H1 (cell line): ENCODE results near the gene BRPF1. TPM values are rescaled to one million over a fixed set of nuclear protein-coding genes. Genes with fewer than 3 reads are reported as not detected.
A peak's percentile ranks its signal among the peaks of the same experiment; 100 is the strongest.

Experiments
- CTCF ChIA-PET: fragments of 300-600 bp; sonication (Branson Sonifier 250); formaldehyde crosslinking; loops from one replicate; lab custom pipeline; 2021; ENCODE audit not compliant: partially characterized antibody; lab: Charles Lee
- POLR2A ChIA-PET: fragments of 300-600 bp; sonication (Branson Sonifier 250); formaldehyde crosslinking; loops from one replicate; lab custom pipeline; 2021; ENCODE audit warnings: inconsistent platforms; ENCODE audit not compliant: partially characterized antibody; lab: Charles Lee
- DNase-seq, 2 experiments: peaks; one replicate each; pipeline versions ENCODE4 v3.0.0 to v3.0.0-alpha.2; 2010 to 2022; ENCODE audit warnings: low spot score in 2 of 2, low read depth in 1 of 2, mixed read lengths in 1 of 2
- FAIRE-seq: peaks from 2 replicates; lab custom pipeline; 2011; peaks lifted over from hg19 to GRCh38; lab: Jason Lieb, UNC
- H2AFZ ChIP-seq: 2 replicates; pipeline ENCODE4 v1.8.1; 2012; ENCODE audit warnings: low read length, inconsistent platforms
- H2AK5ac ChIP-seq: 2 replicates; pipeline ENCODE4 v1.6.1; 2013; ENCODE audit warnings: low read depth, low read length
- H2BK120ac ChIP-seq: replicated peaks from 2 replicates; pipeline ENCODE3; 2013; ENCODE audit warnings: low read depth, low read length, inconsistent platforms
- H2BK12ac ChIP-seq: 2 replicates; pipeline ENCODE4 v1.6.1; 2013; ENCODE audit warnings: low read depth, low read length
- H2BK15ac ChIP-seq: 2 replicates; pipeline ENCODE4 v1.6.1; 2013; ENCODE audit warnings: low read length
- H2BK20ac ChIP-seq: 2 replicates; pipeline ENCODE4 v1.6.1; 2013; ENCODE audit warnings: low read length
- H2BK5ac ChIP-seq: 2 replicates; pipeline ENCODE4 v1.6.1; 2013; ENCODE audit warnings: low read depth, low read length
- H3K14ac ChIP-seq: 2 replicates; pipeline ENCODE4 v1.6.1; 2013; ENCODE audit warnings: inconsistent platforms; ENCODE audit not compliant: insufficient read length
- H3K18ac ChIP-seq: 2 replicates; pipeline ENCODE4 v1.6.1; 2013; ENCODE audit warnings: low read length; ENCODE audit errors: extremely low read depth
- H3K23ac ChIP-seq: 2 replicates; pipeline ENCODE4 v1.6.1; 2013; ENCODE audit warnings: inconsistent platforms; ENCODE audit not compliant: insufficient read length
- H3K23me2 ChIP-seq: 2 replicates; pipeline ENCODE4 v1.6.1; 2013; ENCODE audit warnings: low read depth, low read length
- H3K27ac ChIP-seq: 2 replicates; pipeline ENCODE4 v1.6.1; 2011; ENCODE audit warnings: low read depth, low read length, inconsistent platforms
- H3K27me3 ChIP-seq, 4 experiments: replicated peaks in 1 of 4; 1 replicate in 1 of 4; 2 replicates in 3 of 4; pipeline versions ENCODE4 v1.6.1 to v1.8.1; 2011 to 2013; ENCODE audit warnings: low read length in 3 of 4, mild to moderate bottlenecking in 3 of 4, inconsistent platforms in 2 of 4, mixed read lengths in 2 of 4, moderate library complexity in 1 of 4; ENCODE audit not compliant: control insufficient read depth in 3 of 4, insufficient read depth in 3 of 4; ENCODE audit errors: extremely low read depth in 1 of 4
- H3K36me3 ChIP-seq, 4 experiments: 2 replicates each; pipeline versions ENCODE4 v1.6.1 to v1.8.1; 2011 to 2013; ENCODE audit warnings: mild to moderate bottlenecking in 4 of 4, low read length in 3 of 4, moderate library complexity in 2 of 4, control low read depth in 1 of 4, inconsistent platforms in 1 of 4; ENCODE audit not compliant: insufficient read depth in 4 of 4, control insufficient read depth in 2 of 4
- H3K4ac ChIP-seq: replicated peaks from 2 replicates; pipeline ENCODE3; 2013; ENCODE audit warnings: low read length, low read depth, mixed read lengths, inconsistent platforms; ENCODE audit not compliant: insufficient read length
- H3K4me1 ChIP-seq, 4 experiments: replicated peaks in 1 of 4; 1 replicate in 1 of 4; 2 replicates in 3 of 4; pipeline versions ENCODE4 v1.6.1 to v1.8.1; 2011 to 2013; ENCODE audit warnings: low read length in 3 of 4, inconsistent platforms in 2 of 4, mixed read lengths in 1 of 4; ENCODE audit not compliant: insufficient read depth in 4 of 4, control insufficient read depth in 3 of 4
- H3K4me2 ChIP-seq, 2 experiments: 2 replicates each; pipeline versions ENCODE4 v1.6.1 to v1.8.1; 2011 to 2013; ENCODE audit warnings: low read depth in 2 of 2, low read length in 2 of 2, control low read depth in 1 of 2, inconsistent platforms in 1 of 2, mild to moderate bottlenecking in 1 of 2; ENCODE audit not compliant: insufficient read depth in 1 of 2
- H3K4me3 ChIP-seq, 4 experiments: fragments of 200-600, 300-600 bp in 1 of 4; sonication (generic), shearing (Covaris generic), sonication (Bioruptor Twin) in 1 of 4; 2 replicates each; pipeline versions ENCODE4 v1.5.1 to v1.8.1; 2011 to 2016; ENCODE audit warnings: low read length in 4 of 4, low read depth in 3 of 4, control low read depth in 2 of 4, inconsistent platforms in 2 of 4, mild to moderate bottlenecking in 2 of 4, mixed read lengths in 1 of 4, moderate library complexity in 1 of 4; ENCODE audit not compliant: insufficient read depth in 2 of 4; ENCODE audit errors: extremely low read depth in 1 of 4
- H3K56ac ChIP-seq: replicated peaks from 2 replicates; pipeline ENCODE3; 2013; ENCODE audit warnings: low read depth, mild to moderate bottlenecking, mixed read lengths, low read length, inconsistent platforms; ENCODE audit not compliant: insufficient read length
- H3K79me1 ChIP-seq: 2 replicates; pipeline ENCODE4 v1.6.1; 2013; ENCODE audit warnings: low read depth, low read length, control low read depth
- H3K79me2 ChIP-seq, 2 experiments: 2 replicates each; pipeline versions ENCODE4 v1.6.1 to v1.8.1; 2012 to 2013; ENCODE audit warnings: low read length in 2 of 2, mild to moderate bottlenecking in 2 of 2, inconsistent platforms in 1 of 2; ENCODE audit not compliant: insufficient read depth in 2 of 2, control insufficient read depth in 1 of 2
- H3K9ac ChIP-seq, 4 experiments: replicated peaks in 1 of 4; 1 replicate in 1 of 4; 2 replicates in 3 of 4; pipeline versions ENCODE4 v1.6.1 to v1.8.1; 2011 to 2013; ENCODE audit warnings: low read depth in 3 of 4, low read length in 3 of 4, control low read depth in 2 of 4, mild to moderate bottlenecking in 2 of 4, moderate library complexity in 2 of 4, inconsistent platforms in 1 of 4; ENCODE audit errors: extremely low read depth in 1 of 4
- H3K9me3 ChIP-seq, 2 experiments: 2 replicates each; pipeline versions ENCODE4 v1.6.1 to v1.8.1; 2012 to 2013; ENCODE audit warnings: mild to moderate bottlenecking in 2 of 2, moderate library complexity in 2 of 2, control low read depth in 1 of 2, inconsistent platforms in 1 of 2, low read depth in 1 of 2, low read length in 1 of 2, mixed read lengths in 1 of 2; ENCODE audit not compliant: insufficient read depth in 2 of 2
- H4K20me1 ChIP-seq, 2 experiments: replicated peaks in 1 of 2; 2 replicates each; pipeline versions ENCODE3 to v1.8.1; 2011 to 2013; ENCODE audit warnings: inconsistent platforms in 2 of 2, low read length in 2 of 2, mild to moderate bottlenecking in 1 of 2; ENCODE audit not compliant: insufficient read depth in 2 of 2, control insufficient read depth in 1 of 2
- H4K5ac ChIP-seq: 2 replicates; pipeline ENCODE4 v1.6.1; 2013; ENCODE audit warnings: low read length, low read depth, mixed read lengths, inconsistent platforms; ENCODE audit not compliant: insufficient read length
- H4K8ac ChIP-seq: 2 replicates; pipeline ENCODE4 v1.8.0; 2013; ENCODE audit warnings: mild to moderate bottlenecking, moderate library complexity, low read length, inconsistent platforms; ENCODE audit not compliant: insufficient read depth; ENCODE audit errors: extremely low read depth
- H4K91ac ChIP-seq: replicated peaks from 2 replicates; pipeline ENCODE3; 2013; ENCODE audit warnings: low read length, mixed read lengths, inconsistent platforms; ENCODE audit not compliant: insufficient read length
- BACH1 ChIP-seq: IDR thresholded peaks from 2 replicates; pipeline ENCODE4 v1.6.1; 2012; ENCODE audit warnings: low read length, improper control_type of control experiment
- CEBPB ChIP-seq: IDR thresholded peaks from 2 replicates; pipeline ENCODE4 v1.6.1; 2012; ENCODE audit warnings: low read depth, low read length
- CREB1 ChIP-seq: IDR thresholded peaks from 2 replicates; pipeline ENCODE4 v1.6.1; 2012; ENCODE audit warnings: inconsistent platforms
- EZH2 ChIP-seq: fragments of 200-600 bp; sonication (generic); IDR thresholded peaks from 2 replicates; pipeline ENCODE4 v1.7.1; 2012; ENCODE audit warnings: low read depth, mild to moderate bottlenecking, moderate library complexity, low read length, inconsistent platforms; ENCODE audit not compliant: severe bottlenecking
- HDAC2 ChIP-seq, 2 experiments: fragments of 300-600 bp in 1 of 2; sonication (generic) in 1 of 2; IDR thresholded peaks; 2 replicates each; pipeline ENCODE4 v1.6.1; 2011 to 2012; ENCODE audit warnings: low read depth in 2 of 2, low read length in 2 of 2, mild to moderate bottlenecking in 2 of 2, moderate library complexity in 2 of 2, borderline replicate concordance in 1 of 2, inconsistent platforms in 1 of 2
- HDAC6 ChIP-seq: IDR thresholded peaks from one replicate; pipeline ENCODE4 v1.7.1; 2012; ENCODE audit warnings: low read depth, mild to moderate bottlenecking, inconsistent platforms, low read length, moderate library complexity
- POU5F1 ChIP-seq: IDR thresholded peaks from 2 replicates; pipeline ENCODE4 v1.6.1; 2011; ENCODE audit warnings: low read depth, mild to moderate bottlenecking, low read length, moderate library complexity
- TEAD4 ChIP-seq: IDR thresholded peaks from 2 replicates; pipeline ENCODE4 v1.6.1; 2012; ENCODE audit warnings: low read depth, low read length, inconsistent platforms, mixed read lengths
- WGBS, 2 experiments: shearing (Covaris generic) in 1 of 2; methylation state at CpG; one replicate each; pipeline versions ENCODE4 v1.1.6 to v1.1.7; 2013 to 2015; ENCODE audit warnings: low lambda C conversion rate in 2 of 2, mixed read lengths in 2 of 2, inconsistent platforms in 1 of 2, low coverage in 1 of 2, missing lambda C conversion rate in 1 of 2; ENCODE audit not compliant: insufficient replicate concordance in 2 of 2, insufficient coverage in 1 of 2, insufficient read length in 1 of 2; ENCODE audit errors: extremely low coverage in 1 of 2, missing lambda C conversion rate in 1 of 2; 5-methylcytosine and 5-hydroxymethylcytosine counted together
- polyA plus RNA-seq, 7 experiments: library from polyadenylated mRNA; depleted of rRNA in 3 of 7; stranded (reverse) in 5 of 7; unstranded in 2 of 7; fragments of >200 nt in 5 of 7; fragments of 200-250 nt in 2 of 7; gene quantifications; 1 replicate in 5 of 7; 2 replicates in 1 of 7; 4 replicates in 1 of 7; pipeline versions ENCODE4 v1.2.1 to v1.2.3, GENCODE V29; 2011 to 2013; ENCODE audit warnings: missing spikeins in 2 of 7, mixed read lengths in 2 of 7
- total RNA-seq: library from RNA; stranded (reverse); fragmentation: NEBNext Ultra II Directional; extraction: Animal tissue kit (Norgen Biotek cat#: 25700); gene quantifications from 2 replicates; pipeline ENCODE4 v1.2.1, GENCODE V29; 2021
- TF ChIP-seq, protein P1 (sequence below), 3 experiments: IDR thresholded peaks; 1 replicate in 2 of 3; 2 replicates in 1 of 3; pipeline versions ENCODE4 v1.5.1 to v1.6.1; 2011; ENCODE audit warnings: low read length in 3 of 3, mild to moderate bottlenecking in 3 of 3, inconsistent platforms in 2 of 3, low read depth in 1 of 3, moderate library complexity in 1 of 3; ENCODE audit not compliant: insufficient read depth in 1 of 3; ENCODE audit errors: control extremely low read depth in 1 of 3
- TF ChIP-seq, protein P2 (sequence below): IDR thresholded peaks from 2 replicates; pipeline ENCODE4 v1.6.1; 2011; ENCODE audit warnings: low read length, improper control_type of control experiment

Gene BRPF1
- total and polyA plus RNA-seq, 2 of the 8 experiments (the other 6 are each of a cell fraction or from before 2014, with no cell fraction given), result 11.3 to 21.7 TPM

DNA sequence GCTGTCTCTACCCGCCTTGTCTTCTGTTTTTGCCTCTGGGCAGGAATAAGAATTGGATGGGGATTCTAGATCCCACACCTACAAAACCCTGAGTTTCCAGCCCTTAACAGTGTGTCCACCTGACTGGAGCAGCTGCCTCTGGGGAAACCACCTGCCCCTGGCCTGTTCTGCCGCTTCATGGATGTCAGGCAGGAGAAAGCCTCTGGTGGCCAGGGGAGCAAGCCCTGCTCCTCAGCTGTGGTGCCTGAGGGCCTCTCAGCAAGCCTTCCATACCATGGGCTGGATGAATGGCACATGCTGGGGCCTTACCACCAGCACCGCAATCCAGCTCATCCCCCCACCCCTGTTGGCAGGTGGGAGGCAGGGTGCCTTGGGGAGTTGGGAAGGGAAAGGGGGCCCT, 33.2 kb upstream of the BRPF1 start:
- Histone ChIP-seq H3K27me3 (peaks cover 0 to 5% (median 2%) of the 10 kb centered on the region in 4 experiments; a peak in 5 of 7 replicates), H3K18ac (no peak overlapping the region), H2BK15ac (no peak overlapping the region), H2AFZ (no peak overlapping the region), H3K27ac (no peak overlapping the region), H3K4me3 (no peak overlapping the region), H3K14ac (no peak overlapping the region), H4K5ac (no peak overlapping the region), H2BK12ac (no peak overlapping the region), H4K20me1 (peaks cover 0 to 4% of the 10 kb centered on the region in 2 experiments), H3K36me3 (peaks cover 0 to 3% (median 0%) of the 10 kb centered on the region in 4 experiments; a peak in 2 of 8 replicates), H3K9ac (no peak overlapping the region), H3K4ac (no peak overlapping the region), H3K23ac (no peak overlapping the region), H3K4me1 (no peaks in the 10 kb centered on the region), H2BK5ac (no peak overlapping the region), H3K79me1 (no peaks in the 10 kb centered on the region), H2BK120ac (no peak overlapping the region), H4K91ac (no peak overlapping the region), H3K9me3 (no peaks in the 10 kb centered on the region), H3K23me2 (no peaks in the 10 kb centered on the region), H3K56ac (no peak overlapping the region), H3K4me2 (no peak overlapping the region), H3K79me2 (no peaks in the 10 kb centered on the region), H2AK5ac (no peak overlapping the region), H2BK20ac (no peak overlapping the region), H4K8ac (peak overlapping the region; percentile 32; the same call in 1 of the 2 replicates)
- whole genome bisulfite sequencing, 2 experiments, result 90% methylated on average over 3 of the region's 3 CpGs; no CpG with 5 or more reads in 1 of the 2 experiments
- POLR2A ChIA-PET, result interaction anchor here (0.7 to 2.5 kb wide), 4 partner anchors 9 to 39 kb away, joined by 3 to 9 read pairs (median 4); partner anchors contain the start of gene BRPF1
- DNase-seq (no peak), FAIRE-seq (no peak)
- CTCF ChIA-PET, result interaction anchor here (0.5 to 7.7 kb wide), 7 partner anchors 28 to 544 kb away, joined by 3 to 43 read pairs (median 4); no protein-coding TSS in a partner anchor
- TF ChIP-seq TEAD4 (no peak), CREB1 (no peak), EZH2 (no peak), POU5F1 (no peak), HDAC2 (IDR thresholded peaks at IDR 0.05; ENCODE audit: borderline replicate concordance in 1 of 2, low read depth in 2 of 2, low read length in 2 of 2) (no peak), HDAC6 (no peak), CEBPB (no peak), BACH1 (no peak)
- TF ChIP-seq, protein P1, sequence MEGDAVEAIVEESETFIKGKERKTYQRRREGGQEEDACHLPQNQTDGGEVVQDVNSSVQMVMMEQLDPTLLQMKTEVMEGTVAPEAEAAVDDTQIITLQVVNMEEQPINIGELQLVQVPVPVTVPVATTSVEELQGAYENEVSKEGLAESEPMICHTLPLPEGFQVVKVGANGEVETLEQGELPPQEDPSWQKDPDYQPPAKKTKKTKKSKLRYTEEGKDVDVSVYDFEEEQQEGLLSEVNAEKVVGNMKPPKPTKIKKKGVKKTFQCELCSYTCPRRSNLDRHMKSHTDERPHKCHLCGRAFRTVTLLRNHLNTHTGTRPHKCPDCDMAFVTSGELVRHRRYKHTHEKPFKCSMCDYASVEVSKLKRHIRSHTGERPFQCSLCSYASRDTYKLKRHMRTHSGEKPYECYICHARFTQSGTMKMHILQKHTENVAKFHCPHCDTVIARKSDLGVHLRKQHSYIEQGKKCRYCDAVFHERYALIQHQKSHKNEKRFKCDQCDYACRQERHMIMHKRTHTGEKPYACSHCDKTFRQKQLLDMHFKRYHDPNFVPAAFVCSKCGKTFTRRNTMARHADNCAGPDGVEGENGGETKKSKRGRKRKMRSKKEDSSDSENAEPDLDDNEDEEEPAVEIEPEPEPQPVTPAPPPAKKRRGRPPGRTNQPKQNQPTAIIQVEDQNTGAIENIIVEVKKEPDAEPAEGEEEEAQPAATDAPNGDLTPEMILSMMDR (IDR thresholded peaks at IDR 0.05; ENCODE audit: control extremely low read depth in 1 of 3, insufficient read depth in 1 of 3, low read depth in 1 of 3, low read length in 3 of 3), result no peak
- TF ChIP-seq, protein P2, sequence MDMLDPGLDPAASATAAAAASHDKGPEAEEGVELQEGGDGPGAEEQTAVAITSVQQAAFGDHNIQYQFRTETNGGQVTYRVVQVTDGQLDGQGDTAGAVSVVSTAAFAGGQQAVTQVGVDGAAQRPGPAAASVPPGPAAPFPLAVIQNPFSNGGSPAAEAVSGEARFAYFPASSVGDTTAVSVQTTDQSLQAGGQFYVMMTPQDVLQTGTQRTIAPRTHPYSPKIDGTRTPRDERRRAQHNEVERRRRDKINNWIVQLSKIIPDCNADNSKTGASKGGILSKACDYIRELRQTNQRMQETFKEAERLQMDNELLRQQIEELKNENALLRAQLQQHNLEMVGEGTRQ, result no peak
